Effector memory CD4-positive, alpha-beta T cell (primary cell): Measurements from ENCODE around the gene VPS25.

Experiments
- DNase-seq, 3 donors: peaks; one replicate each; pipeline ENCODE4 v3.0.0-alpha.2; 2020
- H3K27ac ChIP-seq: 2 replicates; pipeline ENCODE4 v1.7.0; 2013; ENCODE audit warnings: mild to moderate bottlenecking, low read length, moderate library complexity; ENCODE audit not compliant: insufficient read depth, poor library complexity, severe bottlenecking
- H3K27me3 ChIP-seq: replicated peaks from 2 replicates; pipeline ENCODE4 v1.7.0; 2013; ENCODE audit warnings: mild to moderate bottlenecking, low read length; ENCODE audit not compliant: insufficient read depth, control insufficient read depth, poor library complexity, severe bottlenecking
- H3K36me3 ChIP-seq: 2 replicates; pipeline ENCODE4 v1.7.0; 2013; ENCODE audit warnings: mild to moderate bottlenecking, low read length, moderate library complexity; ENCODE audit not compliant: control insufficient read depth, insufficient read depth
- H3K4me1 ChIP-seq: 2 replicates; pipeline ENCODE4 v1.7.0; 2013; ENCODE audit warnings: low read length, mild to moderate bottlenecking; ENCODE audit not compliant: control insufficient read depth, insufficient read depth, poor library complexity, severe bottlenecking
- H3K4me3 ChIP-seq: 2 replicates; pipeline ENCODE4 v1.7.0; 2013; ENCODE audit warnings: low read length, low read depth, mild to moderate bottlenecking; ENCODE audit not compliant: insufficient read depth, poor library complexity, severe bottlenecking
- H3K9me3 ChIP-seq: 2 replicates; pipeline ENCODE4 v1.7.0; 2013; ENCODE audit warnings: mild to moderate bottlenecking, low read length, moderate library complexity; ENCODE audit not compliant: control insufficient read depth

Gene VPS25

GRCh38 chr17:42748908-42749798 lies 24.1 kb upstream of the VPS25 start:
- no peak overlapping the region for H3K27ac ChIP-seq
- DNase-seq = no peak
- H3K27me3 ChIP-seq = no peaks in the 10 kb centered on the region
- no peak overlapping the region for H3K4me3 ChIP-seq
- H3K4me1 ChIP-seq = peaks cover 6% of the 10 kb centered on the region
- H3K36me3 ChIP-seq = no peaks in the 10 kb centered on the region
- no peaks in the 10 kb centered on the region for H3K9me3 ChIP-seq

DNA sequence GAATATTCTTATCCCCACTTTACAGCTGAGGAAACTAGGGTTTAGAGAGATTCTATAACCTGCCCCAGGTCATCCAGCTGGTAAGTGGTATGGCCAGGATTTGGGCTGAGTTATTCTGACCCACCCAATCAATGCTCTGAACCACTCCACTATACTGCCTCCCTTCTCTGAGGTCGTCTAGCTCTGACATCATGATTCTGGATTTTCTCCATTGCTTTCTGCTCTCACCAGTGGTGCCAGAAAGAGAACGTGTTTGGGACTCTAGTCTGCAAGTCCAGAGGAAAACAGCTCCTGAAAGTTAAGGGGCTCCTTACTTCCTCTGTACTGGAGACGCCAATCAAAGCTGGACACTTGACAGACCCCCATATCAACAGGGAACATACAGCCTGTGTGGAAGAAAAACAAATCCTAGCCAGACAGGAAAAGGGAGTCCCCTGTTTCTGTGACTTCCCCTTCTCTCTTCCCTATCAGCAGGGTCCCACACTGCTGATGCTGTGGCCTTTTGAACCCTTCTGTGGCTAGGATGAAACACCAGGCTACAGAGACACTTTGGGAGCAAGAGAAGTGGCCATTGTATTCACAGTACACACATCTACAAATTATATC lies 22.4 kb upstream of the VPS25 start:
- no peak overlapping the region for H3K27ac ChIP-seq
- no peaks in the 10 kb centered on the region for H3K27me3 ChIP-seq
- H3K9me3 ChIP-seq = no peaks in the 10 kb centered on the region
- DNase-seq = no peak
- H3K4me1 ChIP-seq = no peaks in the 10 kb centered on the region
- H3K36me3 ChIP-seq = no peaks in the 10 kb centered on the region
- H3K4me3 ChIP-seq = no peak overlapping the region

DNA sequence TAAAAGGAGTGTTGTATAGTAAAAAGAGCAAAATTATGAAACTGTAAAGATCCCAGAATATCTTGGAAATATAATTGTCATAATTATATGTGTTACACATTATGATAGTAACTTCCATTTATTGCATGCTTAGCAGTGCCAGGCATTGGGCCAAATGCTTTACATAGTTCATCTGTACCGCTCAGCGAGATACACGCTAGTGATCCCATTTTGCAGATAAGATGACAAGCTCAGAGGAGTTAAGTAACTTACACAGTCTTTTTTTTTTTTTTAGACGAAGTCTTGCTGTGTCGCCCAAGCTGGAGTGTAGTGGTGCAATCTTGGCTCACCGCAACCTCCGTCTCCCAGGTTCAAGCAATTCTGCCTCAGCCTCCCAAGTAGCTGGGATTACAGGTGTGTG lies 21.6 kb upstream of the VPS25 start:
- no peaks in the 10 kb centered on the region for H3K36me3 ChIP-seq
- no peaks in the 10 kb centered on the region for H3K27me3 ChIP-seq
- H3K9me3 ChIP-seq = no peaks in the 10 kb centered on the region
- H3K4me1 ChIP-seq = no peaks in the 10 kb centered on the region
- DNase-seq = no peak
- H3K27ac ChIP-seq = no peak overlapping the region
- H3K4me3 ChIP-seq = no peak overlapping the region

DNA sequence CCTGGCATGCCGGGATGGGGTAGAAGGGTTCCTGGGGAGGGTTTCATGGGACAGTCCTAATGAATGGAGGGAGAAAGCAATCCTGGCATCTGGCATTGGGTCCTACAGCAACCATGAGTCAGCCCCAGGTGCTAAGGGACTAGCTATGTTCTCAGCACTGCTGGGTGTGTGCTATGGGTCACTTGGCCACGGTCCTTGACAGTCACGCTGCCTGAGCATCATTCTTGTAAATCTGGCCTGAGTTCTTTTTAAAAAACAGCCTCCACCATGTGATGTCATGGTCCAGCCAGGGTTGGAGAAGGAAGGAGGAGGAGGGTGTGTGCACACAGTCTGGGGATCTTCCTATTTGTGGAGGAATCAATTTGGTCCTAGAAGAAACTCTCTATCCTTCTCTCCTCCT lies 18.5 kb upstream of the VPS25 start:
- Histone ChIP-seq H3K27me3 (no peaks in the 10 kb centered on the region), H3K9me3 (no peaks in the 10 kb centered on the region), H3K4me3 (no peak overlapping the region), H3K27ac (no peak overlapping the region), H3K4me1 (no peaks in the 10 kb centered on the region), H3K36me3 (no peaks in the 10 kb centered on the region)
- no peak for DNase-seq

- DNase-seq = no peak
- no peak overlapping the region for H3K27ac ChIP-seq
- H3K27me3 ChIP-seq = peaks cover 30% of the 10 kb centered on the region
- H3K9me3 ChIP-seq = no peaks in the 10 kb centered on the region
- H3K4me1 ChIP-seq = peaks cover 9% of the 10 kb centered on the region
- no peak overlapping the region for H3K4me3 ChIP-seq
- H3K36me3 ChIP-seq = no peaks in the 10 kb centered on the region
Observed at GRCh38 chr17:42759982-42760651, 13.1 kb upstream of the VPS25 start.

DNA sequence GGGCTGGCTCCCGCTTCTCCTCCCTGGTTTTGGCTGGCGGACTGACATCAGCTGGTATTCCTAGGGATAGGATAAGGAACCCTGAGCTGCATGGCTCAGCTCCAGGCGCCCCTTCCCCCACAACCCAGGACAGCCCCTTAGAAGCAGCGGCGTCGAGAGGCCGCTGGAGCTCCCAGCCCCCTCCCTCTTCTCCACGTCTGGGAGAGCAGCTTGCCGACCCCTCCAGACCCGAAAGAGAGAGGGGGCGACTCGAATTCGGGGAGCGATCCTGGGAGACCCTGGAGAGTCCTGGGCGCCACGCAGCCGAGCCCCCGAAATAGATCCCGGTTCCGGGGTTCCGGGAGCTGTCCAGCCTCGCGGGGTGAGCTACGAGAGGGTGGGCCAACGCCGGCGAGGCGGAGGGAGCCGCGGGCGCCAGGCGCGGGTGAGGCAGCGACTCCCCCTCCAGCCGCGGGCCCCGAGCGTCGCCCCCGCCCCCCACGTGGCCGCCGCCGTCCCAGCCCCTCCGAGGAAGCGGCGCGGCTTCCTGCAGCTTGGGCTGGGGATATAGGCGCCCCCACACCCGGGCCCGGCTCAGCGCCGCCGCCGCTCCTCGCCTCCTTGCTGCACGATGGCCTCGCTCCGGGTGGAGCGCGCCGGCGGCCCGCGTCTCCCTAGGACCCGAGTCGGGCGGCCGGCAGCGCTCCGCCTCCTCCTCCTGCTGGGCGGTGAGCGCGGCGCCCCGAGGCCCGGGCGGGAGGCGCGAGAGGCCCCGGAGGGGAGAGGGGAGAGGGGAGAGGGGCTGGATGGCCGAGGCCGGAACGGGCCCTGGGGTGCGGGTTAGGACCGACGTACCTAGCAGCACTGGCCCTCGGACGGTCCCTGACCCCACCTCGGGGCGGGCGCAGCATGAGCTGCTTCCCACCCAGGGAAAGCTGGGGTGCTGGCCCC lies 12.3 kb upstream of the VPS25 start, which contains the start of gene RAMP2:
Gene RAMP2, plus strand, starts transcription at position 576 of the 930 bp plus-strand sequence. Its CDS starts 35 bp downstream, at position 611.
- H3K4me1 ChIP-seq = peaks cover 9% of the 10 kb centered on the region
- peak within 1 kb of the TSS; percentile 37 for H3K4me3 ChIP-seq
- no peaks in the 10 kb centered on the region for H3K36me3 ChIP-seq
- DNase-seq = no peak
- no peak within 1 kb of the TSS for H3K27ac ChIP-seq
- peaks cover 36% of the 10 kb centered on the region for H3K27me3 ChIP-seq
- no peaks in the 10 kb centered on the region for H3K9me3 ChIP-seq

GRCh38 chr17:42761638-42762037 lies 11.6 kb upstream of the VPS25 start:
- H3K27ac ChIP-seq = no peak overlapping the region
- H3K36me3 ChIP-seq = no peaks in the 10 kb centered on the region
- peaks cover 36% of the 10 kb centered on the region for H3K27me3 ChIP-seq
- H3K9me3 ChIP-seq = no peaks in the 10 kb centered on the region
- no peak for DNase-seq
- peaks cover 9% of the 10 kb centered on the region for H3K4me1 ChIP-seq
- H3K4me3 ChIP-seq = no peak overlapping the region

DNA sequence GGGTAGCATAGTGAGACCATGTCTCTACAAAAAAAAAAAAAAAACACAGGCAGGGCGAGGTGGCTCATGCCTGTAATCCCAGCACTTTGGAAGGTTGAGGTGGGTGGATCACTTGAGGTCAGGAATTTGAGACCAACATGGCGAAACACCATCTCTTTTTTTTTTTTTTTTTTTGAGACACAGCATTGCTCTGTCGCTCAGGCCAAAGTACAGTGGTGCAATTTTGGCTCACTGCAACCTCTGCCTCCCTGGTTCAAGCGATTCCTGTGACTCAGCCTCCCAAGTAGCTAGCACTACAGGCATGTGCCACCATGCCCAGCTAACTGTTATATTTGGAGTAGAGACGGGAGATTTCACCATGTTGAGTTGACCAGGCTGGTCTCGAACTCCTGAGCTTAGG lies 7.1 kb upstream of the VPS25 start:
- DNase-seq = no peak
- H3K9me3 ChIP-seq = no peaks in the 10 kb centered on the region
- no peaks in the 10 kb centered on the region for H3K36me3 ChIP-seq
- peaks cover 29% of the 10 kb centered on the region for H3K27me3 ChIP-seq
- no peak overlapping the region for H3K27ac ChIP-seq
- H3K4me3 ChIP-seq = no peak overlapping the region
- H3K4me1 ChIP-seq = peaks cover 5% of the 10 kb centered on the region

DNA sequence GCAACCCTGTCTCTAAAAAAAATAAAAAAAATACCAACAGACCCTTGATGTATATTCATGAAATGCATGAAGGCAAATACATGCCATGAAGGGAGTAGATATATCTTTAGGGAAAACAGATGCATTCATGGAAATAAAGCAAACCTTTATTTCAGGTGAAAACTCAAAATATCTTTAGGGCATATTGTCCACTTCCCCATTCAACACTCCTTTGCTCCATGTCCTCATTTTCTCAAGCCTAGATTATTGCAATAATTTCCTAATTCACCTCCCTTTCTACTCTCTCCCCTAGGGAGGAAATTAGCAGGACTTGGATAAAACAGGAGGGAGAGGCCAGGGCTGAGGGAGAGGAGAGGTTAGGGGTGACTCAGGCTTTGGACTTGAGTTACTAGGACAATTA lies 5.7 kb upstream of the VPS25 start:
- H3K4me1 ChIP-seq = no peaks in the 10 kb centered on the region
- no peak overlapping the region for H3K4me3 ChIP-seq
- peaks cover 15% of the 10 kb centered on the region for H3K27me3 ChIP-seq
- H3K36me3 ChIP-seq = no peaks in the 10 kb centered on the region
- DNase-seq = no peak
- H3K9me3 ChIP-seq = no peaks in the 10 kb centered on the region
- H3K27ac ChIP-seq = no peak overlapping the region
